ENCODE results near the gene SFXN2. TPM values are rescaled to one million over a fixed set of nuclear protein-coding genes. Genes with fewer than 3 reads are reported as not detected.

SFXN2 gene
- polyA plus RNA-seq, 2 of the 4 experiments (the other 2 are of a cell fraction), result 5.6 to 7.4 TPM

- no peak overlapping the region for H3K4me2 ChIP-seq
- peaks cover 16% of the 10 kb centered on the region; the same call in 2 of the 3 replicates for H3K4me1 ChIP-seq
- TF ChIP-seq TP53 (CRISPR knock-in tag; IDR thresholded peaks at IDR 0.05), result no peak
- no peak for TF ChIP-seq EP300 (IDR thresholded peaks at IDR 0.05)
- no peak for DNase-seq (ENCODE audit: low read depth in 1 of 2, low spot score in 1 of 2)
- CTCF ChIA-PET, result interaction anchor here (0.9 to 3.0 kb wide), 4 partner anchors 9 to 308 kb away, joined by 3 to 13 read pairs (median 3); no protein-coding TSS in a partner anchor
- no peaks in the 10 kb centered on the region for H3K9me3 ChIP-seq
- POLR2A ChIA-PET, result no interaction called here
- 84% methylated on average over 7 of the region's 7 CpGs for WGBS (ENCODE audit: missing lambda C conversion rate)
- ATAC-seq, result no peak
- H3K4me3 ChIP-seq, result no peak overlapping the region
- no peak for FAIRE-seq
- H3K27ac ChIP-seq, result no peak overlapping the region
Measured at GRCh38 chr10:102762401-102763015, 48.1 kb downstream of the SFXN2 start.

DNA sequence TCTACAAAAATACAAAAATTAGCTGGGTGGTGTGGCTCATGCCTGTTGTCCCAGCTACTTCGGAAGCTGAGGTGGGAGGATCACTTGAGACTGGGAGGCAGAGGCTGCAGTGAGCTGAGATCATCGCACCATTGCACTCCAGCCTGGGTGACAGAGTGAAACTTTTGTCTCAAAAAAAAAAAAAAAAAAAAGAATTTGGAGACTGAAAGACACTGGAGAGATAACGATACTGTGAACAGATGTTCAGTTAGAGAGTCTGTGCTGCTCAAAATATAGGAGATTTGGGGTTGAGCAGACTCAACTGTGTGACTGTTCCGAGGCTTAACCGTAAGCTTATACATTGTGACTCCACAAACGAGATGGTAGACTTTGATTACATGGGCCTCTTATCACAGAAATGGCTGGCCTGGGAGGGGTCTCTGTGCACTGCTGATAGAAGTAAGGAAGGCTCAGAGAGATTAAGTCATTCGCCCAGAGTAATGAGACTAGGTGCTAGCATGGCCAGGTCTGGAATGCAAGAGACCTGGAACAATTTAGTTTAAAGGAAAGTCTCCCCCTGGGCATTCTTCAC is 48.7 kb downstream of the SFXN2 start:
- H3K4me2 ChIP-seq, result no peak overlapping the region
- DNase-seq (ENCODE audit: low read depth in 1 of 2, low spot score in 1 of 2) (no peak), ATAC-seq (no peak), FAIRE-seq (no peak)
- no peak overlapping the region for H3K4me3 ChIP-seq
- H3K4me1 ChIP-seq, result peaks cover 16% of the 10 kb centered on the region; the same call in 2 of the 3 replicates
- no peaks in the 10 kb centered on the region for H3K9me3 ChIP-seq
- 91% methylated on average over 7 of the region's 7 CpGs for WGBS (ENCODE audit: missing lambda C conversion rate)
- no peak overlapping the region for H3K27ac ChIP-seq
- TF ChIP-seq RARB (CRISPR knock-in tag; IDR thresholded peaks at IDR 0.05) (no peak), CTCF (IDR thresholded peaks at IDR 0.05) (no peak), MAZ (IDR thresholded peaks at IDR 0.05; ENCODE audit: borderline replicate concordance, low read depth, low read length) (no peak), TP53 (CRISPR knock-in tag; IDR thresholded peaks at IDR 0.05) (no peak), SREBF2 (IDR thresholded peaks at IDR 0.05) (no peak), ZC3H11A (IDR thresholded peaks at IDR 0.05) (no peak), BCL3 (IDR thresholded peaks at IDR 0.05) (no peak), JUN (IDR thresholded peaks at IDR 0.05) (no peak), CHD4 (IDR thresholded peaks at IDR 0.05; ENCODE audit: borderline replicate concordance) (no peak), MYC (IDR thresholded peaks at IDR 0.05; ENCODE audit: borderline replicate concordance, low read length) (no peak), CHD2 (IDR thresholded peaks at IDR 0.05; ENCODE audit: low read length, partially characterized antibody) (no peak)
- TF ChIP-seq, protein P1, sequence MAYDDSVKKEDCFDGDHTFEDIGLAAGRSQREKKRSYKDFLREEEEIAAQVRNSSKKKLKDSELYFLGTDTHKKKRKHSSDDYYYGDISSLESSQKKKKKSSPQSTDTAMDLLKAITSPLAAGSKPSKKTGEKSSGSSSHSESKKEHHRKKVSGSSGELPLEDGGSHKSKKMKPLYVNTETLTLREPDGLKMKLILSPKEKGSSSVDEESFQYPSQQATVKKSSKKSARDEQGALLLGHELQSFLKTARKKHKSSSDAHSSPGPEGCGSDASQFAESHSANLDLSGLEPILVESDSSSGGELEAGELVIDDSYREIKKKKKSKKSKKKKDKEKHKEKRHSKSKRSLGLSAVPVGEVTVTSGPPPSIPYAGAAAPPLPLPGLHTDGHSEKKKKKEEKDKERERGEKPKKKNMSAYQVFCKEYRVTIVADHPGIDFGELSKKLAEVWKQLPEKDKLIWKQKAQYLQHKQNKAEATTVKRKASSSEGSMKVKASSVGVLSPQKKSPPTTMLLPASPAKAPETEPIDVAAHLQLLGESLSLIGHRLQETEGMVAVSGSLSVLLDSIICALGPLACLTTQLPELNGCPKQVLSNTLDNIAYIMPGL (CRISPR knock-in tag; IDR thresholded peaks at IDR 0.05; ENCODE audit: borderline replicate concordance), result no peak
- TF ChIP-seq, protein P2, sequence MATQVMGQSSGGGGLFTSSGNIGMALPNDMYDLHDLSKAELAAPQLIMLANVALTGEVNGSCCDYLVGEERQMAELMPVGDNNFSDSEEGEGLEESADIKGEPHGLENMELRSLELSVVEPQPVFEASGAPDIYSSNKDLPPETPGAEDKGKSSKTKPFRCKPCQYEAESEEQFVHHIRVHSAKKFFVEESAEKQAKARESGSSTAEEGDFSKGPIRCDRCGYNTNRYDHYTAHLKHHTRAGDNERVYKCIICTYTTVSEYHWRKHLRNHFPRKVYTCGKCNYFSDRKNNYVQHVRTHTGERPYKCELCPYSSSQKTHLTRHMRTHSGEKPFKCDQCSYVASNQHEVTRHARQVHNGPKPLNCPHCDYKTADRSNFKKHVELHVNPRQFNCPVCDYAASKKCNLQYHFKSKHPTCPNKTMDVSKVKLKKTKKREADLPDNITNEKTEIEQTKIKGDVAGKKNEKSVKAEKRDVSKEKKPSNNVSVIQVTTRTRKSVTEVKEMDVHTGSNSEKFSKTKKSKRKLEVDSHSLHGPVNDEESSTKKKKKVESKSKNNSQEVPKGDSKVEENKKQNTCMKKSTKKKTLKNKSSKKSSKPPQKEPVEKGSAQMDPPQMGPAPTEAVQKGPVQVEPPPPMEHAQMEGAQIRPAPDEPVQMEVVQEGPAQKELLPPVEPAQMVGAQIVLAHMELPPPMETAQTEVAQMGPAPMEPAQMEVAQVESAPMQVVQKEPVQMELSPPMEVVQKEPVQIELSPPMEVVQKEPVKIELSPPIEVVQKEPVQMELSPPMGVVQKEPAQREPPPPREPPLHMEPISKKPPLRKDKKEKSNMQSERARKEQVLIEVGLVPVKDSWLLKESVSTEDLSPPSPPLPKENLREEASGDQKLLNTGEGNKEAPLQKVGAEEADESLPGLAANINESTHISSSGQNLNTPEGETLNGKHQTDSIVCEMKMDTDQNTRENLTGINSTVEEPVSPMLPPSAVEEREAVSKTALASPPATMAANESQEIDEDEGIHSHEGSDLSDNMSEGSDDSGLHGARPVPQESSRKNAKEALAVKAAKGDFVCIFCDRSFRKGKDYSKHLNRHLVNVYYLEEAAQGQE (IDR thresholded peaks at IDR 0.05), result no peak
- CTCF ChIA-PET, result interaction anchor here (0.6 to 3.0 kb wide), 6 partner anchors 9 to 307 kb away, joined by 3 to 13 read pairs (median 3); no protein-coding TSS in a partner anchor
- POLR2A ChIA-PET, result no interaction called here
